H1 (cell line): ENCODE results near the gene RMND5A. TPM values are rescaled to one million over a fixed set of nuclear protein-coding genes. Genes with fewer than 3 reads are reported as not detected.

Experiments
- ASH2L ChIP-seq: fragments of 200-600, 300-600 bp; sonication (generic); IDR thresholded peaks from one replicate; pipeline ENCODE4 v1.7.1; 2017; ENCODE audit warnings: low read length
- CEBPB ChIP-seq: IDR thresholded peaks from 2 replicates; pipeline ENCODE4 v1.6.1; 2012; ENCODE audit warnings: low read depth, low read length
- CHD7 ChIP-seq: fragments of 300-600 bp; sonication (generic); IDR thresholded peaks from 2 replicates; pipeline ENCODE4 v1.7.1; 2012; ENCODE audit warnings: low read length, moderate library complexity, mild to moderate bottlenecking, inconsistent platforms; ENCODE audit not compliant: insufficient replicate concordance
- POLR2AphosphoS5 ChIP-seq: IDR thresholded peaks from 2 replicates; pipeline ENCODE4 v1.6.1; 2011; ENCODE audit warnings: low read depth, low read length
- RAD21 ChIP-seq, 2 experiments: IDR thresholded peaks in 1 of 2; conservative IDR thresholded peaks in 1 of 2; 2 replicates each; pipeline ENCODE4 v1.6.1; 2011; ENCODE audit warnings: low read depth in 2 of 2, low read length in 2 of 2, improper control_type of control experiment in 1 of 2, inconsistent platforms in 1 of 2, mild to moderate bottlenecking in 1 of 2, moderate library complexity in 1 of 2
- ZNF274 ChIP-seq: IDR thresholded peaks from 2 replicates; pipeline ENCODE4 v1.7.0; 2012; ENCODE audit warnings: low read length, borderline replicate concordance; ENCODE audit errors: extremely low read depth
- polyA plus RNA-seq, 7 experiments: library from polyadenylated mRNA; depleted of rRNA in 3 of 7; stranded (reverse) in 5 of 7; unstranded in 2 of 7; fragments of >200 nt in 5 of 7; fragments of 200-250 nt in 2 of 7; gene quantifications; 1 replicate in 5 of 7; 2 replicates in 1 of 7; 4 replicates in 1 of 7; pipeline versions ENCODE4 v1.2.1 to v1.2.3, GENCODE V29; 2011 to 2013; ENCODE audit warnings: missing spikeins in 2 of 7, mixed read lengths in 2 of 7
- total RNA-seq: library from RNA; stranded (reverse); fragmentation: NEBNext Ultra II Directional; extraction: Animal tissue kit (Norgen Biotek cat#: 25700); gene quantifications from 2 replicates; pipeline ENCODE4 v1.2.1, GENCODE V29; 2021

Gene RMND5A
- total and polyA plus RNA-seq, 2 of the 8 experiments (the other 6 are each of a cell fraction or from before 2014, with no cell fraction given), result 21.0 to 66.2 TPM

- TF ChIP-seq ZNF274 (no peak), RAD21 (IDR thresholded peaks at IDR 0.05 in 1 of 2, conservative IDR thresholded peaks at IDR 0.05 in 1 of 2; ENCODE audit: low read depth in 2 of 2, low read length in 2 of 2) (no peak), ASH2L (no peak), CEBPB (no peak), POLR2AphosphoS5 (no peak), CHD7 (no peak)
Observed at GRCh38 chr2:86744152-86744551, 24.1 kb downstream of the RMND5A start (continued).
